ENCODE data around the gene SAMSN1.
"Not testable (repeated sequence)": the region's sequence is repeated elsewhere in the genome, so short reads cannot be mapped to it uniquely, and the experiment has no call there.

SAMSN1 gene

GRCh38 chr21:14547834-14548513, 1.9 kb upstream of the SAMSN1 start:
- ChIA-PET POLR2A (no interaction called here), CTCF (no interaction called here)
- no peak for DNase-seq (ENCODE audit: extremely low spot score)
- TF ChIP-seq CTCF (IDR thresholded peaks at IDR 0.05; ENCODE audit: control extremely low read depth, extremely low read depth, low read depth, missing control alignments): no peak

- DNase-seq (ENCODE audit: extremely low spot score); CTCF ChIA-PET; POLR2A ChIA-PET: not testable (repeated sequence)
Observed at GRCh38 chr21:14546719-14547118, 604 bp upstream of the SAMSN1 start.

GRCh38 chr21:14543983-14544382, 2.1 kb downstream of the SAMSN1 start:
- ChIA-PET POLR2A (no interaction called here), CTCF (interaction anchor here (1.0 to 1.7 kb wide), 4 partner anchors 8 to 194 kb away, joined by 3 to 6 read pairs (median 4); no protein-coding TSS in a partner anchor)
- DNase-seq (ENCODE audit: extremely low spot score): no peak
- TF ChIP-seq CTCF (IDR thresholded peaks at IDR 0.05; ENCODE audit: control extremely low read depth, extremely low read depth, low read depth, missing control alignments): no peak

GRCh38 chr21:14542638-14543037, 3.5 kb downstream of the SAMSN1 start:
- no peak for DNase-seq (ENCODE audit: extremely low spot score)
- POLR2A ChIA-PET: no interaction called here
- CTCF ChIA-PET: interaction anchor here (1.3 to 1.4 kb wide), 4 partner anchors 8 to 195 kb away, joined by 3 to 5 read pairs (median 4); no protein-coding TSS in a partner anchor
- no peak for TF ChIP-seq CTCF (IDR thresholded peaks at IDR 0.05; ENCODE audit: control extremely low read depth, extremely low read depth, low read depth, missing control alignments)

- ChIA-PET POLR2A (no interaction called here), CTCF (interaction anchor here (1.0 to 1.4 kb wide), 3 partner anchors 9 to 196 kb away, joined by 3 to 5 read pairs (median 3); no protein-coding TSS in a partner anchor)
- TF ChIP-seq CTCF (IDR thresholded peaks at IDR 0.05; ENCODE audit: control extremely low read depth, extremely low read depth, low read depth, missing control alignments): no peak
- no peak for DNase-seq (ENCODE audit: extremely low spot score)
Observed at GRCh38 chr21:14541841-14542490, 4.1 kb downstream of the SAMSN1 start.

- ChIA-PET POLR2A (no interaction called here), CTCF (no interaction called here)
- no peak for TF ChIP-seq CTCF (IDR thresholded peaks at IDR 0.05; ENCODE audit: control extremely low read depth, extremely low read depth, low read depth, missing control alignments)
- DNase-seq (ENCODE audit: extremely low spot score): no peak
Observed at GRCh38 chr21:14538483-14538882, 7.6 kb downstream of the SAMSN1 start.

GRCh38 chr21:14536929-14537328, 9.2 kb downstream of the SAMSN1 start:
- CTCF ChIA-PET: interaction anchor here (0.8 to 1.1 kb wide), 2 partner anchors 8 to 11 kb away, joined by 3 to 4 read pairs; no protein-coding TSS in a partner anchor
- POLR2A ChIA-PET: no interaction called here
- TF ChIP-seq CTCF (IDR thresholded peaks at IDR 0.05; ENCODE audit: control extremely low read depth, extremely low read depth, low read depth, missing control alignments): no peak
- no peak for DNase-seq (ENCODE audit: extremely low spot score)
